ENCODE results near the gene EGFL7.

- TF ChIP-seq, protein P1, sequence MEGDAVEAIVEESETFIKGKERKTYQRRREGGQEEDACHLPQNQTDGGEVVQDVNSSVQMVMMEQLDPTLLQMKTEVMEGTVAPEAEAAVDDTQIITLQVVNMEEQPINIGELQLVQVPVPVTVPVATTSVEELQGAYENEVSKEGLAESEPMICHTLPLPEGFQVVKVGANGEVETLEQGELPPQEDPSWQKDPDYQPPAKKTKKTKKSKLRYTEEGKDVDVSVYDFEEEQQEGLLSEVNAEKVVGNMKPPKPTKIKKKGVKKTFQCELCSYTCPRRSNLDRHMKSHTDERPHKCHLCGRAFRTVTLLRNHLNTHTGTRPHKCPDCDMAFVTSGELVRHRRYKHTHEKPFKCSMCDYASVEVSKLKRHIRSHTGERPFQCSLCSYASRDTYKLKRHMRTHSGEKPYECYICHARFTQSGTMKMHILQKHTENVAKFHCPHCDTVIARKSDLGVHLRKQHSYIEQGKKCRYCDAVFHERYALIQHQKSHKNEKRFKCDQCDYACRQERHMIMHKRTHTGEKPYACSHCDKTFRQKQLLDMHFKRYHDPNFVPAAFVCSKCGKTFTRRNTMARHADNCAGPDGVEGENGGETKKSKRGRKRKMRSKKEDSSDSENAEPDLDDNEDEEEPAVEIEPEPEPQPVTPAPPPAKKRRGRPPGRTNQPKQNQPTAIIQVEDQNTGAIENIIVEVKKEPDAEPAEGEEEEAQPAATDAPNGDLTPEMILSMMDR (conservative IDR thresholded peaks at IDR 0.05 in 1 of 2, IDR thresholded peaks at IDR 0.05 in 1 of 2; ENCODE audit: extremely low read depth in 1 of 2, insufficient read depth in 1 of 2, low read depth in 1 of 2, low read length in 2 of 2): no peak
- TF ChIP-seq EZH2 (IDR thresholded peaks at IDR 0.05; ENCODE audit: borderline replicate concordance, low read length): no peak
Observed at GRCh38 chr9:136687721-136688223, 25.1 kb downstream of the EGFL7 start.
